Kidney (tissue), 14 donors: Measurements from ENCODE around the gene PRKCZ. TPM values are rescaled to one million over a fixed set of nuclear protein-coding genes. Genes with fewer than 3 reads are reported as not detected.

Experiments
- DNase-seq, 5 donors: peaks; one replicate each; pipeline ENCODE4 v3.0.0-alpha.2; 2013 to 2020
- FAIRE-seq: peaks from 2 replicates; lab custom pipeline; 2012; peaks lifted over from hg19 to GRCh38; lab: Jason Lieb, UNC
- H3K27ac ChIP-seq, 2 donors: one replicate each; pipeline ENCODE4 v1.7.0; 2013; ENCODE audit warnings: low read depth in 2 of 2, low read length in 2 of 2, inconsistent platforms in 1 of 2
- H3K27me3 ChIP-seq: one replicate; pipeline ENCODE4 v1.7.1; 2013; ENCODE audit warnings: low read length, inconsistent platforms; ENCODE audit not compliant: control insufficient read depth, insufficient read depth
- H3K36me3 ChIP-seq, 3 donors: one replicate each; pipeline versions ENCODE4 v1.7.0 to v1.7.1; 2013; ENCODE audit warnings: low read length in 3 of 3, control low read depth in 1 of 3, inconsistent platforms in 1 of 3; ENCODE audit not compliant: insufficient read depth in 3 of 3, control insufficient read depth in 2 of 3
- H3K4me1 ChIP-seq, 3 donors: one replicate each; pipeline versions ENCODE4 v1.7.0 to v1.7.1; 2013; ENCODE audit warnings: low read length in 3 of 3, inconsistent platforms in 1 of 3, low read depth in 1 of 3; ENCODE audit not compliant: control insufficient read depth in 2 of 3, insufficient read depth in 2 of 3
- H3K4me3 ChIP-seq, 3 donors: one replicate each; pipeline versions ENCODE4 v1.7.0 to v1.8.1; 2013; ENCODE audit warnings: low read length in 3 of 3, control low read depth in 1 of 3, inconsistent platforms in 1 of 3
- H3K9ac ChIP-seq, 3 donors: one replicate each; pipeline versions ENCODE4 v1.7.0 to v1.7.1; 2013; ENCODE audit warnings: low read length in 3 of 3, control low read depth in 1 of 3, inconsistent platforms in 1 of 3
- H3K9me3 ChIP-seq, 3 donors: one replicate each; pipeline versions ENCODE4 v1.7.0 to v1.7.1; 2013; ENCODE audit warnings: low read length in 3 of 3, control low read depth in 1 of 3, inconsistent platforms in 1 of 3; ENCODE audit not compliant: control insufficient read depth in 2 of 3, insufficient read depth in 1 of 3
- CTCF ChIP-seq: IDR thresholded peaks from 3 replicates; pipeline ENCODE4 v1.5.1; 2012; ENCODE audit warnings: mild to moderate bottlenecking, moderate library complexity, borderline replicate concordance; ENCODE audit not compliant: insufficient read depth; ENCODE audit errors: extremely low read depth
- intact Hi-C: fragments of 100-400 bp; cut with DNase I; formaldehyde crosslinking; loops from one replicate; pipeline ENCODE4 v1.11.1; 2022
- polyA plus RNA-seq: library from polyadenylated mRNA; stranded (reverse); fragments of 350-450 nt; fragmentation: Illumina TruSeq; extraction: RNeasy Lipid Tissue Mini Kit (QIAGEN cat#74804); gene quantifications from one replicate; pipeline ENCODE4 v1.2.3, GENCODE V29; 2014; ENCODE audit warnings: low read depth, low replicate concordance; ENCODE audit not compliant: insufficient read depth
- total RNA-seq: library from RNA; stranded (reverse); fragmentation: NEBNext Ultra II Directional; extraction: Animal tissue kit (Norgen Biotek cat#: 25700); gene quantifications from one replicate; pipeline ENCODE4 v1.2.1, GENCODE V29; 2021
- donor health status: control.
- donor health status: control.
- donor health status: control.
- donor health status: control.
- donor health status: control.
- donor health status: DM: yes; HTN: yes; CAD: no.
- donor health status: Normal renal cell carcinoma (clear cell type).

Gene PRKCZ
- total and polyA plus RNA-seq, 2 donors from 2014 or later: 24.7 to 42.4 TPM

- no peak for TF ChIP-seq CTCF
- peak overlapping the region; percentile 62 to 68 for H3K27ac ChIP-seq
- peak in 4 of 5 donors; percentile 70 to 93 (median 81) for DNase-seq
- no peak for FAIRE-seq
- H3K9ac ChIP-seq: peak overlapping the region; percentile 44 to 81 (median 55)
- H3K4me3 ChIP-seq: peak overlapping the region; percentile 75 to 83 (median 78)
- H3K36me3 ChIP-seq: no peaks in the 10 kb centered on the region
- H3K27me3 ChIP-seq: no peaks in the 10 kb centered on the region
- no peaks in the 10 kb centered on the region for H3K9me3 ChIP-seq
- intact Hi-C loops: no loop called here
- peaks cover 0 to 47% (median 21%) of the 10 kb centered on the region in 3 donors for H3K4me1 ChIP-seq
Measured at GRCh38 chr1:2229037-2229864, 179.0 kb downstream of the PRKCZ start.

- no peaks in the 10 kb centered on the region for H3K36me3 ChIP-seq
- intact Hi-C loops: no loop called here
- peaks cover 0 to 51% (median 25%) of the 10 kb centered on the region in 3 donors for H3K4me1 ChIP-seq
- H3K4me3 ChIP-seq: peak overlapping the region; percentile 75 to 83 (median 78)
- peak overlapping the region; percentile 62 to 68 for H3K27ac ChIP-seq
- DNase-seq (peak in 2 of 5 donors; percentile 61 to 82), FAIRE-seq (no peak)
- no peaks in the 10 kb centered on the region for H3K27me3 ChIP-seq
- H3K9me3 ChIP-seq: no peaks in the 10 kb centered on the region
- TF ChIP-seq CTCF: no peak
- H3K9ac ChIP-seq: peak overlapping the region; percentile 44 to 81 (median 51)
Measured at GRCh38 chr1:2229911-2230731, 179.9 kb downstream of the PRKCZ start.

GRCh38 chr1:2230781-2231531, 180.7 kb downstream of the PRKCZ start:
- Histone ChIP-seq H3K4me3 (peak overlapping the region; percentile 35 to 83 (median 75)), H3K27ac (peak overlapping the region; percentile 32 to 73), H3K27me3 (no peaks in the 10 kb centered on the region), H3K36me3 (no peaks in the 10 kb centered on the region), H3K9ac (peak overlapping the region; percentile 51 to 81 (median 68)), H3K9me3 (no peaks in the 10 kb centered on the region), H3K4me1 (peaks cover 0 to 59% (median 30%) of the 10 kb centered on the region in 3 donors)
- FAIRE-seq (no peak), DNase-seq (peak in 3 of 5 donors; percentile 68 to 83 (median 74))
- intact Hi-C loops: no loop called here
- TF ChIP-seq CTCF: no peak
